ENCODE measurements around the gene TRIL. TPM values are rescaled to one million over a fixed set of nuclear protein-coding genes. Genes with fewer than 3 reads are reported as not detected.

Gene TRIL
- polyA plus RNA-seq, 2 of the 4 experiments (the other 2 are of a cell fraction) = not detected

DNA sequence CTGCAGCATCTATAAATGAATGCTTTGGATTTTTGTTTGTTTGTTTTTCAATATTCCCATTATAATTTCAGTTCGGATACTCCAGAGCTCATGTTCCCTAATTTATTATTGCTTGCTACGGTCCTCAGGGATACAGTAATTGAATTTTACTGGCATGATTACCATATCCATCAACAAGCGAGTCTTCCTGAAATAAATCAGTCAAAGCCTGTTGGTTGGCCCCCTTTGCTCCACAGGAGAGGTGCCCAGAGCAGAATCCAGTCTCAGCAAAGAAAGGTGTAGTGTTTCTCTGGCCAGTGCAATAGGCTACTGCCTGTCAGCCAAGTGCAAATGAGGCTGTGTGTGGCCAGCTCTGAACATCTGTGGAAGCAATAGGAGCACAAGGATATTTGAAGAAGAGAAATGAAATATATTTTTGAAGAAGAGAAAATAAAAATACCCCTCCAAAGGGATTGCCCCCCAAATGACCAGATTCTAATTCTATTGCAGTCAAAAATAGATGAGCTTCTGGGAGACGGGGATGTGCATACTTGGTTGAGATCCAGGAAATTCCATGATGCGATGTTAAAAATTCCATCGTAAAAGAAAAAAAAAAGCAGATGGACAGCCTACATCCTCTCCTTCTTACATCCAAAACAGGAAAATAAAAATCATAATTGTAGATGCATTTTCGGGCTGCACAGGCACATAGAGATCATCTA lies 18.1 kb downstream of the TRIL start:
- ATAC-seq (no peak), FAIRE-seq (no peak), DNase-seq (ENCODE audit: low read depth in 1 of 2, low spot score in 1 of 2) (no peak)
- no peak for TF ChIP-seq ESRRA (IDR thresholded peaks at IDR 0.05; ENCODE audit: borderline replicate concordance, low read length)
- no peak for TF ChIP-seq MYC (IDR thresholded peaks at IDR 0.05; ENCODE audit: borderline replicate concordance, low read length)
- no peak for TF ChIP-seq FOSL2 (IDR thresholded peaks at IDR 0.05)
- no peak for TF ChIP-seq FOSL2 (CRISPR knock-in tag; IDR thresholded peaks at IDR 0.05)
- TF ChIP-seq, protein P1, sequence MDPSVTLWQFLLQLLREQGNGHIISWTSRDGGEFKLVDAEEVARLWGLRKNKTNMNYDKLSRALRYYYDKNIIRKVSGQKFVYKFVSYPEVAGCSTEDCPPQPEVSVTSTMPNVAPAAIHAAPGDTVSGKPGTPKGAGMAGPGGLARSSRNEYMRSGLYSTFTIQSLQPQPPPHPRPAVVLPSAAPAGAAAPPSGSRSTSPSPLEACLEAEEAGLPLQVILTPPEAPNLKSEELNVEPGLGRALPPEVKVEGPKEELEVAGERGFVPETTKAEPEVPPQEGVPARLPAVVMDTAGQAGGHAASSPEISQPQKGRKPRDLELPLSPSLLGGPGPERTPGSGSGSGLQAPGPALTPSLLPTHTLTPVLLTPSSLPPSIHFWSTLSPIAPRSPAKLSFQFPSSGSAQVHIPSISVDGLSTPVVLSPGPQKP (IDR thresholded peaks at IDR 0.05; ENCODE audit: low read depth, low read length) = no peak
- TF ChIP-seq JUN (IDR thresholded peaks at IDR 0.05) = no peak
- TF ChIP-seq NPAS2 (CRISPR knock-in tag; IDR thresholded peaks at IDR 0.05; ENCODE audit: borderline replicate concordance) = no peak
- TF ChIP-seq FOSB (CRISPR knock-in tag; IDR thresholded peaks at IDR 0.05) = no peak
- TF ChIP-seq NFE2L2 (conservative IDR thresholded peaks at IDR 0.05; ENCODE audit: low read length) = no peak
- TF ChIP-seq RARB (CRISPR knock-in tag; IDR thresholded peaks at IDR 0.05) = no peak
- TF ChIP-seq EHMT2 (IDR thresholded peaks at IDR 0.05; ENCODE audit: low read depth) = no peak
- no peak for TF ChIP-seq ZSCAN20 (CRISPR knock-in tag; IDR thresholded peaks at IDR 0.05)
- TF ChIP-seq CHD2 (IDR thresholded peaks at IDR 0.05; ENCODE audit: low read length, partially characterized antibody) = no peak
- H3K9me3 ChIP-seq = no peaks in the 10 kb centered on the region
- ChIA-PET CTCF (interaction anchor here (2.1 to 4.2 kb wide), 2 partner anchors 12 to 18 kb away, joined by 10 to 24 read pairs; no protein-coding TSS in a partner anchor), POLR2A (no interaction called here)
- no peak overlapping the region for H3K4me2 ChIP-seq
- H3K4me3 ChIP-seq = no peak overlapping the region
- no peaks in the 10 kb centered on the region for H3K4me1 ChIP-seq
- H3K27ac ChIP-seq = no peak overlapping the region
- 34% methylated on average over 7 of the region's 7 CpGs for WGBS (ENCODE audit: missing lambda C conversion rate)

- Histone ChIP-seq H3K4me1 (no peaks in the 10 kb centered on the region), H3K4me3 (no peak overlapping the region), H3K4me2 (no peak overlapping the region), H3K9me3 (no peaks in the 10 kb centered on the region), H3K27ac (no peak overlapping the region)
- no peak for TF ChIP-seq RCOR1 (IDR thresholded peaks at IDR 0.05; ENCODE audit: low read depth, low read length)
- no peak for TF ChIP-seq ZNF302 (CRISPR knock-in tag; IDR thresholded peaks at IDR 0.05)
- TF ChIP-seq ZFP36 (IDR thresholded peaks at IDR 0.05; ENCODE audit: borderline replicate concordance, partially characterized antibody) = no peak
- TF ChIP-seq RAD21 (conservative IDR thresholded peaks at IDR 0.05 in 1 of 2, IDR thresholded peaks at IDR 0.05 in 1 of 2) = no peak
- no peak for TF ChIP-seq HEYL (CRISPR knock-in tag; IDR thresholded peaks at IDR 0.05)
- no peak for TF ChIP-seq E2F6 (IDR thresholded peaks at IDR 0.05; ENCODE audit: borderline replicate concordance, low read depth)
- no peak for TF ChIP-seq JUNB (IDR thresholded peaks at IDR 0.05)
- TF ChIP-seq NPAS2 (CRISPR knock-in tag; IDR thresholded peaks at IDR 0.05; ENCODE audit: borderline replicate concordance) = no peak
- TF ChIP-seq FOSB (CRISPR knock-in tag; IDR thresholded peaks at IDR 0.05) = no peak
- TF ChIP-seq TP53 (CRISPR knock-in tag; IDR thresholded peaks at IDR 0.05) = no peak
- no peak for TF ChIP-seq RFX5 (IDR thresholded peaks at IDR 0.05)
- no peak for TF ChIP-seq NR3C1 (IDR thresholded peaks at IDR 0.05)
- TF ChIP-seq CEBPB (IDR thresholded peaks at IDR 0.05) = no peak
- no peak for TF ChIP-seq SMC3 (IDR thresholded peaks at IDR 0.05)
- CTCF ChIA-PET = interaction anchor here (1.1 to 4.2 kb wide), 3 partner anchors 12 to 177 kb away, joined by 3 to 24 read pairs (median 10); no protein-coding TSS in a partner anchor
- WGBS (ENCODE audit: missing lambda C conversion rate) = 19% methylated on average over 4 of the region's 5 CpGs
- POLR2A ChIA-PET = no interaction called here
- no peak for FAIRE-seq
- no peak for DNase-seq (ENCODE audit: low read depth in 1 of 2, low spot score in 1 of 2)
- no peak for ATAC-seq
These were observed 18.8 kb downstream of the TRIL start for GRCh38 chr7:28939367-28939766.
